CD14-positive monocyte (primary cell): ENCODE results near the gene YOD1. TPM values are rescaled to one million over a fixed set of nuclear protein-coding genes. Genes with fewer than 3 reads are reported as not detected.
A peak's percentile ranks its signal among the peaks of the same experiment; 100 is the strongest.

Experiments used
- DNase-seq, 3 donors: peaks; one replicate each; pipeline ENCODE4 v3.0.0-alpha.2; 2011 to 2022
- H2AFZ ChIP-seq: 2 replicates; pipeline ENCODE4 v1.6.0; 2012; ENCODE audit warnings: mild to moderate bottlenecking, low read depth, low read length, inconsistent platforms; ENCODE audit not compliant: insufficient read depth, poor library complexity, severe bottlenecking
- H3K27ac ChIP-seq, 2 donors: 1 replicate in 1 of 2; 2 replicates in 1 of 2; pipeline ENCODE4 v1.5.1; 2012 to 2013; ENCODE audit warnings: low read length in 2 of 2, control low read depth in 1 of 2, inconsistent platforms in 1 of 2, low read depth in 1 of 2, mild to moderate bottlenecking in 1 of 2
- H3K27me3 ChIP-seq, 2 donors: one replicate each; pipeline versions ENCODE4 v1.6.0 to v1.6.1; 2011 to 2013; ENCODE audit warnings: low read length in 2 of 2; ENCODE audit not compliant: control insufficient read depth in 2 of 2, insufficient read depth in 2 of 2
- H3K36me3 ChIP-seq, 2 donors: replicated peaks in 1 of 2; 1 replicate in 1 of 2; 2 replicates in 1 of 2; pipeline versions ENCODE4 v1.5.1 to v1.6.1; 2012 to 2013; ENCODE audit warnings: low read length in 2 of 2, control low read depth in 1 of 2, inconsistent platforms in 1 of 2, mild to moderate bottlenecking in 1 of 2; ENCODE audit not compliant: insufficient read depth in 2 of 2, control insufficient read depth in 1 of 2
- H3K4me1 ChIP-seq, 2 donors: 1 replicate in 1 of 2; 2 replicates in 1 of 2; pipeline versions ENCODE4 v1.5.1 to v1.6.1; 2012 to 2013; ENCODE audit warnings: low read length in 2 of 2, control low read depth in 1 of 2, inconsistent platforms in 1 of 2, mild to moderate bottlenecking in 1 of 2, moderate library complexity in 1 of 2; ENCODE audit not compliant: insufficient read depth in 2 of 2, control insufficient read depth in 1 of 2
- H3K4me2 ChIP-seq: replicated peaks from 2 replicates; pipeline ENCODE3; 2012; ENCODE audit warnings: low read length, moderate library complexity, mild to moderate bottlenecking; ENCODE audit not compliant: poor library complexity, severe bottlenecking; ENCODE audit errors: extremely low read depth
- H3K4me3 ChIP-seq, 3 experiments: fragments of 200-600 bp in 1 of 3; sonication (generic) in 1 of 3; replicated peaks in 1 of 3; 1 replicate in 2 of 3; 2 replicates in 1 of 3; pipeline ENCODE4 v1.5.1; 2011 to 2013; ENCODE audit warnings: low read length in 3 of 3, mild to moderate bottlenecking in 3 of 3, control low read depth in 2 of 3, low read depth in 2 of 3, inconsistent platforms in 1 of 3, moderate library complexity in 1 of 3
- H3K79me2 ChIP-seq: 2 replicates; pipeline ENCODE4 v1.6.0; 2012; ENCODE audit warnings: mild to moderate bottlenecking, control low read depth, inconsistent platforms, low read length, moderate library complexity; ENCODE audit not compliant: insufficient read depth
- H3K9ac ChIP-seq: 2 replicates; pipeline ENCODE4 v1.6.0; 2017; ENCODE audit warnings: low read length, mild to moderate bottlenecking; ENCODE audit not compliant: insufficient read depth, poor library complexity, severe bottlenecking
- H3K9me3 ChIP-seq, 2 donors: replicated peaks in 1 of 2; 1 replicate in 1 of 2; 2 replicates in 1 of 2; pipeline versions ENCODE4 v1.5.1 to v1.6.1; 2012 to 2013; ENCODE audit warnings: low read length in 2 of 2, control low read depth in 1 of 2; ENCODE audit not compliant: control insufficient read depth in 1 of 2, insufficient read depth in 1 of 2
- H4K20me1 ChIP-seq: 2 replicates; pipeline ENCODE4 v1.6.0; 2012; ENCODE audit warnings: mild to moderate bottlenecking, low read length, control low read depth, moderate library complexity; ENCODE audit not compliant: insufficient read depth
- H3K27ac Mint-ChIP-seq, 7 donors: one replicate each; pipeline ENCODE4 v1.8.0; 2020; ENCODE audit warnings: mild to moderate bottlenecking in 7 of 7, mixed read lengths in 7 of 7, moderate library complexity in 6 of 7, inconsistent platforms in 2 of 7
- H3K27me3 Mint-ChIP-seq, 3 donors: one replicate each; pipeline ENCODE4 v1.8.0; 2021 to 2022; ENCODE audit warnings: low read depth in 3 of 3, mild to moderate bottlenecking in 3 of 3, mixed read lengths in 3 of 3, moderate library complexity in 3 of 3, inconsistent platforms in 1 of 3
- H3K36me3 Mint-ChIP-seq, 2 donors: one replicate each; pipeline ENCODE4 v1.8.0; 2020; ENCODE audit warnings: mixed read lengths in 2 of 2, inconsistent platforms in 1 of 2, mild to moderate bottlenecking in 1 of 2
- H3K4me1 Mint-ChIP-seq: one replicate; pipeline ENCODE4 v1.8.0; 2020; ENCODE audit warnings: mild to moderate bottlenecking, mixed read lengths
- H3K4me3 Mint-ChIP-seq, 2 donors: one replicate each; pipeline ENCODE4 v1.8.0; 2020; ENCODE audit warnings: mild to moderate bottlenecking in 2 of 2, mixed read lengths in 2 of 2, moderate library complexity in 1 of 2
- H3K9me3 Mint-ChIP-seq, 7 donors: one replicate each; pipeline ENCODE4 v1.8.0; 2020 to 2022; ENCODE audit warnings: mixed read lengths in 7 of 7, mild to moderate bottlenecking in 6 of 7, moderate library complexity in 6 of 7, inconsistent platforms in 2 of 7
- CTCF ChIP-seq: fragments of 200-600 bp; IDR thresholded peaks from one replicate; pipeline ENCODE4 v1.8.0; 2022; ENCODE audit warnings: antibody characterized with exemption, mild to moderate bottlenecking
- WGBS: methylation state at CpG from one replicate; pipeline ENCODE4 v1.1.5; 2013; ENCODE audit warnings: missing lambda C conversion rate; ENCODE audit not compliant: insufficient coverage; 5-methylcytosine and 5-hydroxymethylcytosine counted together
- intact Hi-C, 2 donors: fragments of 100-400 bp; cut with micrococcal nuclease; formaldehyde crosslinking; loops; one replicate each; pipeline versions ENCODE4 v1.15.0 to v1.15.1; 2023
- polyA plus RNA-seq, 3 donors: library from polyadenylated mRNA; depleted of rRNA in 1 of 3; unstranded in 2 of 3; stranded (reverse) in 1 of 3; fragments of 300-500 nt in 2 of 3; fragments of >200 nt in 1 of 3; fragmentation: Illumina TruSeq in 2 of 3; gene quantifications; 1 replicate in 2 of 3; 2 replicates in 1 of 3; pipeline ENCODE4 v1.2.3, GENCODE V29; 2012 to 2021

YOD1 gene
- polyA plus RNA-seq, 3 donors = 1.6 to 8.2 (median 1.7) TPM

DNA sequence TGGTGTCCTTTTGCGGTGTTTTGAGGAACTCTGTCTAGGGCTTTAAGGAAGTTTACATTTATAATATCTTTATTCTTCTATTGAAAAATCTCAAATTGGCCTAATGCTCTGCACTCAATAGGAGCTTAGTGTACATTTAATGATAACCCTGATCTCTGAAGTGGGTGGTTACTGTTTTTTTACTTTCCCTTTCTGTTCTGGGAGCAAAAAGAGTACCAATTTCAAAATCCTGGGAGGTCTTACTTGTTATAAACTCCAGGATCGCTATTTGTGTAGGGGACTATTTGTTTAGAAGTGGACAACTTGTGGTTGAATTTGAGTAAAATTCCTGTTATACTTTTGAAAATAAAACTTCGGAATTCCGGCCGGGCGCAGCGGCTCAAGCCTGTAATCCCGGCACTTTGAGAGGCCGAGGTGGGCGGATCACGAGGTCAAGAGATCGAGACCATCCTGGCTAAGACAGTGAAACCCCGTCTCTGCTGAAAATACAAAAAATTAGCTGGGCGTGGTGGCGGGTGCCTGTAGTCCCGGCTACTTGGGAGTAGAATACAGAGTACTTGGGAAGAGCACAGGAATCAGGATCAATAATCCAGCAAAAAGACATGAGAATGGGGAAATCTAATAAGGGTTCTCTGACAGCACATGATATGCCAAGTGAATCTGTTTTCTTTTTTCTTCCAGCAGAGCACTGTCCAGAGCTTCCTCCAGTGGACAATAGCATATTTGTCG lies 38.8 kb upstream of the YOD1 start:
- H3K4me1 Mint-ChIP-seq = peaks cover 15% of the 10 kb centered on the region
- Histone ChIP-seq H3K4me2 (no peak overlapping the region), H3K79me2 (no peaks in the 10 kb centered on the region), H3K36me3 (no peaks in the 10 kb centered on the region), H3K9me3 (no peaks in the 10 kb centered on the region), H3K4me1 (peaks cover 0 to 11% of the 10 kb centered on the region in 2 donors), H3K9ac (no peak overlapping the region), H3K4me3 (peak overlapping the region in 1 of 3 experiments; percentile 13), H2AFZ (no peak overlapping the region), H4K20me1 (no peaks in the 10 kb centered on the region), H3K27ac (no peak overlapping the region), H3K27me3 (no peaks in the 10 kb centered on the region)
- TF ChIP-seq CTCF = no peak
- 97% methylated on average over 12 of the region's 17 CpGs for WGBS
- peak overlapping the region in 1 of 2 donors; percentile 66 for H3K4me3 Mint-ChIP-seq
- DNase-seq = peak in 1 of 3 donors; percentile 5
- intact Hi-C loops = loop anchor here (10.0 kb wide), 3 partner anchors 225 to 315 kb away; partner anchors contain the start of gene CD55 (in 1 of the 2)
- H3K36me3 Mint-ChIP-seq = no peaks in the 10 kb centered on the region
- peaks cover 0 to 3% (median 0%) of the 10 kb centered on the region in 3 donors for H3K27me3 Mint-ChIP-seq
- H3K27ac Mint-ChIP-seq = peak overlapping the region in 1 of 7 donors; percentile 70
- H3K9me3 Mint-ChIP-seq = no peaks in the 10 kb centered on the region

GRCh38 chr1:207088701-207089626 lies 38.0 kb upstream of the YOD1 start, which contains the start of gene C4BPB:
TSS of gene C4BPB (plus strand) at chr1:207088860. CDS start at chr1:207089532, 672 bp downstream.
- H3K9me3 ChIP-seq = no peaks in the 10 kb centered on the region
- no peak within 1 kb of the TSS for H3K4me2 ChIP-seq
- no peaks in the 10 kb centered on the region for H3K36me3 ChIP-seq
- no peak within 1 kb of the TSS for H3K27ac ChIP-seq
- no peaks in the 10 kb centered on the region for H4K20me1 ChIP-seq
- H2AFZ ChIP-seq = peak within 1 kb of the TSS; percentile 38
- Mint-ChIP-seq H3K9me3 (no peaks in the 10 kb centered on the region), H3K4me3 (peak within 1 kb of the TSS in 1 of 2 donors; percentile 66), H3K27ac (peak within 1 kb of the TSS in 2 of 7 donors; percentile 46 to 70), H3K36me3 (no peaks in the 10 kb centered on the region), H3K27me3 (peaks cover 0 to 3% (median 0%) of the 10 kb centered on the region in 3 donors), H3K4me1 (peaks cover 18% of the 10 kb centered on the region)
- peaks cover 0 to 11% of the 10 kb centered on the region in 2 donors for H3K4me1 ChIP-seq
- no peak for TF ChIP-seq CTCF
- peaks cover 0 to 2% of the 10 kb centered on the region in 2 donors for H3K27me3 ChIP-seq
- H3K4me3 ChIP-seq = peak within 1 kb of the TSS in 1 of 3 experiments; percentile 13
- 53% methylated on average over 6 of the region's 9 CpGs for WGBS
- H3K79me2 ChIP-seq = no peaks in the 10 kb centered on the region
- DNase-seq = peak in 1 of 3 donors; percentile 39
- intact Hi-C loops = loop anchor here (10.0 kb wide), 3 partner anchors 226 to 316 kb away; partner anchors contain the start of gene CD55 (in 1 of the 2)
- H3K9ac ChIP-seq = no peak within 1 kb of the TSS
